H9 (cell line): ENCODE measurements around the gene IER3. TPM values are rescaled to one million over a fixed set of nuclear protein-coding genes. Genes with fewer than 3 reads are reported as not detected.

Experiments
- DNase-seq: peaks from one replicate; pipeline ENCODE4 v3.0.0-alpha.2; 2017
- H2AFZ ChIP-seq: one replicate; pipeline ENCODE4 v1.6.1; 2013; ENCODE audit warnings: mild to moderate bottlenecking, low read length, control low read depth, moderate library complexity
- H2AK5ac ChIP-seq: 2 replicates; pipeline ENCODE4 v1.6.1; 2013; ENCODE audit warnings: low read length, control low read depth, mixed read lengths; ENCODE audit not compliant: insufficient read length
- H2BK120ac ChIP-seq: one replicate; pipeline ENCODE4 v1.6.1; 2013; ENCODE audit warnings: low read depth, mild to moderate bottlenecking, low read length, control low read depth, inconsistent platforms; ENCODE audit not compliant: poor library complexity, severe bottlenecking
- H2BK12ac ChIP-seq: 2 replicates; pipeline ENCODE4 v1.6.1; 2013; ENCODE audit warnings: low read length, control low read depth, mixed read lengths, low read depth; ENCODE audit not compliant: insufficient read length
- H2BK15ac ChIP-seq: 2 replicates; pipeline ENCODE4 v1.6.1; 2013; ENCODE audit warnings: low read depth, low read length, control low read depth
- H2BK20ac ChIP-seq: one replicate; pipeline ENCODE4 v1.6.1; 2013; ENCODE audit warnings: low read depth, mild to moderate bottlenecking, low read length, control low read depth, inconsistent platforms; ENCODE audit not compliant: poor library complexity, severe bottlenecking
- H2BK5ac ChIP-seq: 2 replicates; pipeline ENCODE4 v1.6.1; 2013; ENCODE audit warnings: low read length, control low read depth, mixed read lengths; ENCODE audit not compliant: insufficient read length
- H3K14ac ChIP-seq: 2 replicates; pipeline ENCODE4 v1.6.1; 2013; ENCODE audit warnings: low read length, control low read depth; ENCODE audit not compliant: insufficient read depth
- H3K18ac ChIP-seq: 2 replicates; pipeline ENCODE4 v1.6.1; 2013; ENCODE audit warnings: low read depth, mild to moderate bottlenecking, mixed read lengths, low read length, control low read depth; ENCODE audit not compliant: insufficient read length
- H3K23ac ChIP-seq: 2 replicates; pipeline ENCODE4 v1.6.1; 2013; ENCODE audit warnings: low read length, control low read depth, mixed read lengths, low read depth; ENCODE audit not compliant: insufficient read length
- H3K23me2 ChIP-seq: 2 replicates; pipeline ENCODE4 v1.6.1; 2013; ENCODE audit warnings: low read depth, mild to moderate bottlenecking, mixed read lengths, low read length, control low read depth; ENCODE audit not compliant: insufficient read length, poor library complexity, severe bottlenecking
- H3K27ac ChIP-seq: 2 replicates; pipeline ENCODE4 v1.5.1; 2013; ENCODE audit warnings: low read length, control low read depth, mixed read lengths, low read depth; ENCODE audit not compliant: insufficient read length
- H3K27me3 ChIP-seq: 2 replicates; pipeline ENCODE4 v1.6.1; 2013; ENCODE audit warnings: low read length, control low read depth, inconsistent platforms; ENCODE audit not compliant: insufficient read depth
- H3K4ac ChIP-seq: 2 replicates; pipeline ENCODE4 v1.6.1; 2013; ENCODE audit warnings: low read depth, mild to moderate bottlenecking, control low read depth, inconsistent platforms, low read length, moderate library complexity
- H3K4me1 ChIP-seq: 2 replicates; pipeline ENCODE4 v1.6.1; 2013; ENCODE audit warnings: low read length, control low read depth, inconsistent platforms; ENCODE audit not compliant: insufficient read depth
- H3K4me2 ChIP-seq: 2 replicates; pipeline ENCODE4 v1.6.1; 2013; ENCODE audit warnings: low read length, control low read depth, mixed read lengths; ENCODE audit not compliant: insufficient read length, insufficient read depth
- H3K56ac ChIP-seq: 2 replicates; pipeline ENCODE4 v1.6.1; 2013; ENCODE audit warnings: low read depth, mild to moderate bottlenecking, mixed read lengths, low read length, control low read depth; ENCODE audit not compliant: insufficient read length
- H3K79me1 ChIP-seq: 2 replicates; pipeline ENCODE4 v1.6.1; 2013; ENCODE audit warnings: low read depth, mild to moderate bottlenecking, moderate library complexity, low read length, control low read depth, inconsistent platforms; ENCODE audit not compliant: insufficient read depth, poor library complexity, severe bottlenecking
- H3K79me2 ChIP-seq: 2 replicates; pipeline ENCODE4 v1.6.1; 2013; ENCODE audit warnings: low read length, control low read depth, inconsistent platforms; ENCODE audit not compliant: insufficient read depth
- H3K9ac ChIP-seq: 2 replicates; pipeline ENCODE4 v1.6.1; 2013; ENCODE audit warnings: low read length, control low read depth, mixed read lengths; ENCODE audit not compliant: insufficient read length; ENCODE audit errors: extremely low read depth
- H3K9me3 ChIP-seq: one replicate; pipeline ENCODE4 v1.6.1; 2013; ENCODE audit warnings: low read depth, low read length, inconsistent platforms; ENCODE audit not compliant: control insufficient read depth
- H3T11ph ChIP-seq: one replicate; pipeline ENCODE4 v1.6.1; 2013; ENCODE audit warnings: mild to moderate bottlenecking, low read length, control low read depth, inconsistent platforms
- H4K20me1 ChIP-seq: one replicate; pipeline ENCODE4 v1.6.1; 2013; ENCODE audit not compliant: control insufficient read depth, insufficient read length, insufficient read depth
- H4K5ac ChIP-seq: 2 replicates; pipeline ENCODE4 v1.6.1; 2013; ENCODE audit warnings: low read depth, mild to moderate bottlenecking, mixed read lengths, low read length, control low read depth; ENCODE audit not compliant: insufficient read length
- H4K8ac ChIP-seq: replicated peaks from 2 replicates; pipeline ENCODE4 v1.6.1; 2013; ENCODE audit warnings: low read length, control low read depth, mixed read lengths, low read depth; ENCODE audit not compliant: insufficient read length
- H4K91ac ChIP-seq: 2 replicates; pipeline ENCODE4 v1.6.1; 2013; ENCODE audit warnings: low read depth, mild to moderate bottlenecking, moderate library complexity, mixed read lengths, low read length, control low read depth; ENCODE audit not compliant: insufficient read length
- H3K27ac Mint-ChIP-seq, 3 experiments: 2 replicates in 2 of 3; 3 replicates in 1 of 3; pipeline ENCODE4 v1.8.0; 2020 to 2021; ENCODE audit warnings: mixed read lengths in 3 of 3, mild to moderate bottlenecking in 1 of 3, moderate library complexity in 1 of 3
- H3K27me3 Mint-ChIP-seq: 2 replicates; pipeline ENCODE4 v1.8.0; 2021; ENCODE audit warnings: low read depth, mild to moderate bottlenecking, moderate library complexity, mixed read lengths
- H3K36me3 Mint-ChIP-seq, 3 experiments: 2 replicates in 2 of 3; 3 replicates in 1 of 3; pipeline ENCODE4 v1.8.0; 2020 to 2021; ENCODE audit warnings: low read depth in 3 of 3, mixed read lengths in 3 of 3; ENCODE audit not compliant: insufficient read depth in 1 of 3
- H3K4me1 Mint-ChIP-seq, 2 experiments: 2 replicates each; pipeline ENCODE4 v1.8.0; 2020; ENCODE audit warnings: mixed read lengths in 2 of 2
- H3K4me3 Mint-ChIP-seq, 2 experiments: 2 replicates in 1 of 2; 3 replicates in 1 of 2; pipeline ENCODE4 v1.8.0; 2020 to 2021; ENCODE audit warnings: mild to moderate bottlenecking in 2 of 2, mixed read lengths in 2 of 2, moderate library complexity in 1 of 2
- H3K9me3 Mint-ChIP-seq, 2 experiments: 2 replicates in 1 of 2; 3 replicates in 1 of 2; pipeline ENCODE4 v1.8.0; 2020; ENCODE audit warnings: mild to moderate bottlenecking in 2 of 2, mixed read lengths in 2 of 2, moderate library complexity in 1 of 2
- WGBS: extraction: QIAGEN DNeasy Blood & Tissue Kit; methylation state at CpG from one replicate; pipeline ENCODE4 v1.1.7; 2013; ENCODE audit warnings: missing lambda C conversion rate, low lambda C conversion rate, mixed read lengths; ENCODE audit not compliant: insufficient read length; ENCODE audit errors: extremely low coverage; 5-methylcytosine and 5-hydroxymethylcytosine counted together
- total RNA-seq: library from RNA; stranded (reverse); gene quantifications from 2 replicates; pipeline ENCODE4 v1.2.1, GENCODE V29; 2021
- TF ChIP-seq, protein P1 (sequence below): fragments of 200-600 bp; sonication (generic); conservative IDR thresholded peaks from 3 replicates; pipeline ENCODE4 v1.8.0; 2021; ENCODE audit warnings: antibody characterized with exemption, mild to moderate bottlenecking

IER3 gene
- total RNA-seq, 1 experiment from 2014 or later: 43.5 TPM

DNA sequence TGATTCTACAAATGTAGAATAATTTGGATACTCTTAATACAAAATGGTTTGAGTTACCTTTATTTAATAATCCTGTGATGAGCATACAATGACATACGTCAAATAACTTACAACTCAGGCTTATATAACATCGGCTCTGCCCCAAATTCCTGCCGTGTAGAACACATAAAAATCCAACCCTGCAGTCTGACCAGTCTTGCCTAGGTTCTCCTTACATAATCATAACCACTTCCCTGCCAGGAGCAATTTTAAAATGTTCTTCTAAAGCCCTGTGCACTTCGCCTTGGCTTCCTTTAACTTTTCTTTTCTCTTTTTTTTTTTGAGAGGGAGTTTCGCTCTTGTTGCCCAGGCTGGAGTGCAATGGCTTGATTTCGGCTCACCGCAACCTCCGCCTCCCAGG is 16.2 kb upstream of the IER3 start:
- Histone ChIP-seq H4K5ac (no peak overlapping the region), H3K4ac (no peak overlapping the region), H3K4me1 (peaks cover 11% of the 10 kb centered on the region; the same call in 1 of the 2 replicates), H2BK120ac (no peak overlapping the region), H3K4me2 (no peak overlapping the region), H4K8ac (no peak overlapping the region), H3K27ac (no peak overlapping the region), H3K9ac (no peak overlapping the region), H2AFZ (no peak overlapping the region), H3K27me3 (no peaks in the 10 kb centered on the region), H3K23me2 (no peaks in the 10 kb centered on the region), H3K14ac (no peak overlapping the region), H3K23ac (no peak overlapping the region), H4K91ac (no peak overlapping the region), H3K18ac (no peak overlapping the region), H2BK20ac (no peak overlapping the region), H2BK12ac (no peak overlapping the region), H3K56ac (no peak overlapping the region), H3K79me1 (no peaks in the 10 kb centered on the region), H2AK5ac (no peak overlapping the region), H4K20me1 (no peaks in the 10 kb centered on the region), H3K79me2 (no peaks in the 10 kb centered on the region), H2BK15ac (no peak overlapping the region), H2BK5ac (no peak overlapping the region), H3K9me3 (no peaks in the 10 kb centered on the region), H3T11ph (no peak overlapping the region)
- DNase-seq: no peak
- no peaks in the 10 kb centered on the region; a peak in 1 of 7 replicates for H3K36me3 Mint-ChIP-seq
- peaks cover 38 to 51% of the 10 kb centered on the region in 2 experiments for H3K4me1 Mint-ChIP-seq
- no peak overlapping the region; a peak in 2 of 7 replicates for H3K27ac Mint-ChIP-seq
- TF ChIP-seq, protein P1, sequence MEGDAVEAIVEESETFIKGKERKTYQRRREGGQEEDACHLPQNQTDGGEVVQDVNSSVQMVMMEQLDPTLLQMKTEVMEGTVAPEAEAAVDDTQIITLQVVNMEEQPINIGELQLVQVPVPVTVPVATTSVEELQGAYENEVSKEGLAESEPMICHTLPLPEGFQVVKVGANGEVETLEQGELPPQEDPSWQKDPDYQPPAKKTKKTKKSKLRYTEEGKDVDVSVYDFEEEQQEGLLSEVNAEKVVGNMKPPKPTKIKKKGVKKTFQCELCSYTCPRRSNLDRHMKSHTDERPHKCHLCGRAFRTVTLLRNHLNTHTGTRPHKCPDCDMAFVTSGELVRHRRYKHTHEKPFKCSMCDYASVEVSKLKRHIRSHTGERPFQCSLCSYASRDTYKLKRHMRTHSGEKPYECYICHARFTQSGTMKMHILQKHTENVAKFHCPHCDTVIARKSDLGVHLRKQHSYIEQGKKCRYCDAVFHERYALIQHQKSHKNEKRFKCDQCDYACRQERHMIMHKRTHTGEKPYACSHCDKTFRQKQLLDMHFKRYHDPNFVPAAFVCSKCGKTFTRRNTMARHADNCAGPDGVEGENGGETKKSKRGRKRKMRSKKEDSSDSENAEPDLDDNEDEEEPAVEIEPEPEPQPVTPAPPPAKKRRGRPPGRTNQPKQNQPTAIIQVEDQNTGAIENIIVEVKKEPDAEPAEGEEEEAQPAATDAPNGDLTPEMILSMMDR: no peak
- H3K4me3 Mint-ChIP-seq: no peak overlapping the region
- no CpG with 5 or more reads among the region's 8 CpGs for WGBS
- H3K27me3 Mint-ChIP-seq: no peaks in the 10 kb centered on the region
- no peaks in the 10 kb centered on the region for H3K9me3 Mint-ChIP-seq
